PFSK-1 (cell line): ENCODE measurements around the gene CCDC121.

ENCODE experiments used
- FOXP2 ChIP-seq: optimal IDR thresholded peaks from 2 replicates; pipeline ENCODE3; 2011; ENCODE audit warnings: borderline replicate concordance, control low read depth, inconsistent platforms; ENCODE audit not compliant: insufficient read depth; ENCODE audit errors: extremely low read length, extremely low read depth
- POLR2AphosphoS5 ChIP-seq: IDR thresholded peaks from 2 replicates; pipeline ENCODE4 v1.6.1; 2012; ENCODE audit warnings: low read depth, mild to moderate bottlenecking, control low read depth, low read length, moderate library complexity
- SIN3A ChIP-seq: IDR thresholded peaks from 2 replicates; pipeline ENCODE4 v1.6.1; 2012; ENCODE audit warnings: mild to moderate bottlenecking, low read length, moderate library complexity, borderline replicate concordance; ENCODE audit not compliant: insufficient read depth
- TAF1 ChIP-seq: IDR thresholded peaks from 2 replicates; pipeline ENCODE4 v1.6.1; 2012; ENCODE audit warnings: low read length, control low read depth, borderline replicate concordance; ENCODE audit not compliant: insufficient read depth
- TF ChIP-seq, protein P1 (sequence below), 2 experiments: IDR thresholded peaks; 2 replicates each; pipeline versions ENCODE4 v1.6.1 to v1.8.0; 2011 to 2012; ENCODE audit warnings: low read depth in 2 of 2, low read length in 2 of 2, control low read depth in 1 of 2, inconsistent platforms in 1 of 2, mild to moderate bottlenecking in 1 of 2, moderate library complexity in 1 of 2; ENCODE audit not compliant: insufficient read depth in 1 of 2

DNA sequence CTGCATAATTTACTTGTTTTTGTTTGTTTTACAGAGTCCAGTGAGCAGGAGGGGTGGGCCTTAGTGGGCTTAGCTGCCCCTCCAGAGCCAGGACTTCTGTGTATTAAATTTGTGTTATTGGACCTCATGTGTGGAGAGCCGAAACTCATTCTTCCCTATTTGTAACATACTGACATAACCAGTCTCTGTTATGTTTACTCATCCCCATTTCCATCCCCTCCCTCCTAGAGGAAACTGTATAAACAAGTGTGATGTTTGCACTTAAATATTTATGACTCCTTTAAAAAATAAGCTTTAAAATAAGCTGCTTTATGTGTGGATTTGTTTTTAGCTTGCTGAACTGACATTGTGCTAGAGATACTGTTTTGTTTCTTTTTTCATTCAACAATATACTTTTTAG is 32.2 kb downstream of the CCDC121 start:
- TF ChIP-seq TAF1, result no peak
- TF ChIP-seq, protein P1, sequence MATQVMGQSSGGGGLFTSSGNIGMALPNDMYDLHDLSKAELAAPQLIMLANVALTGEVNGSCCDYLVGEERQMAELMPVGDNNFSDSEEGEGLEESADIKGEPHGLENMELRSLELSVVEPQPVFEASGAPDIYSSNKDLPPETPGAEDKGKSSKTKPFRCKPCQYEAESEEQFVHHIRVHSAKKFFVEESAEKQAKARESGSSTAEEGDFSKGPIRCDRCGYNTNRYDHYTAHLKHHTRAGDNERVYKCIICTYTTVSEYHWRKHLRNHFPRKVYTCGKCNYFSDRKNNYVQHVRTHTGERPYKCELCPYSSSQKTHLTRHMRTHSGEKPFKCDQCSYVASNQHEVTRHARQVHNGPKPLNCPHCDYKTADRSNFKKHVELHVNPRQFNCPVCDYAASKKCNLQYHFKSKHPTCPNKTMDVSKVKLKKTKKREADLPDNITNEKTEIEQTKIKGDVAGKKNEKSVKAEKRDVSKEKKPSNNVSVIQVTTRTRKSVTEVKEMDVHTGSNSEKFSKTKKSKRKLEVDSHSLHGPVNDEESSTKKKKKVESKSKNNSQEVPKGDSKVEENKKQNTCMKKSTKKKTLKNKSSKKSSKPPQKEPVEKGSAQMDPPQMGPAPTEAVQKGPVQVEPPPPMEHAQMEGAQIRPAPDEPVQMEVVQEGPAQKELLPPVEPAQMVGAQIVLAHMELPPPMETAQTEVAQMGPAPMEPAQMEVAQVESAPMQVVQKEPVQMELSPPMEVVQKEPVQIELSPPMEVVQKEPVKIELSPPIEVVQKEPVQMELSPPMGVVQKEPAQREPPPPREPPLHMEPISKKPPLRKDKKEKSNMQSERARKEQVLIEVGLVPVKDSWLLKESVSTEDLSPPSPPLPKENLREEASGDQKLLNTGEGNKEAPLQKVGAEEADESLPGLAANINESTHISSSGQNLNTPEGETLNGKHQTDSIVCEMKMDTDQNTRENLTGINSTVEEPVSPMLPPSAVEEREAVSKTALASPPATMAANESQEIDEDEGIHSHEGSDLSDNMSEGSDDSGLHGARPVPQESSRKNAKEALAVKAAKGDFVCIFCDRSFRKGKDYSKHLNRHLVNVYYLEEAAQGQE (IDR thresholded peaks at IDR 0.05; ENCODE audit: insufficient read depth in 1 of 2, low read depth in 2 of 2, low read length in 2 of 2), result no peak
- no peak for TF ChIP-seq SIN3A
- no peak for TF ChIP-seq POLR2AphosphoS5
- TF ChIP-seq FOXP2, result no peak
